ENCODE data around the gene UBQLN4. TPM values are rescaled to one million over a fixed set of nuclear protein-coding genes. Genes with fewer than 3 reads are reported as not detected.

Gene UBQLN4
- total and polyA plus RNA-seq, 2 donors (not counting 3 experiments of a cell fraction or from before 2014, with no cell fraction given), result 50.5 to 50.8 TPM

- dilution Hi-C loops (cut with MboI; ENCODE audit: extremely low pct_ligation_motif_present, low sequenced_read_pairs), result no loop called here
- DNase-seq (ENCODE audit: low read depth, low spot score) (no peak), FAIRE-seq (no peak)
- Histone ChIP-seq H3K4me1 (ENCODE audit: control insufficient read depth, extremely low read depth, insufficient read depth, low read length) (peaks cover 17% of the 10 kb centered on the region), H3K9me1 (replicated peaks; ENCODE audit: control insufficient read depth, extremely low read depth, insufficient read depth, low read length) (no peaks in the 10 kb centered on the region), H4K20me1 (replicated peaks; ENCODE audit: control insufficient read depth, extremely low read depth, insufficient read depth, low read length) (no peaks in the 10 kb centered on the region), H3K27me3 (ENCODE audit: control insufficient read depth in 2 of 2, insufficient read depth in 2 of 2, low read length in 2 of 2) (no peaks in the 10 kb centered on the region), H3K79me2 (ENCODE audit: control insufficient read depth, insufficient read depth, low read length) (peaks cover 46% of the 10 kb centered on the region), H3K4me3 (replicated peaks in 1 of 3; ENCODE audit: insufficient read depth in 1 of 3, low read depth in 1 of 3, low read length in 3 of 3) (no peak overlapping the region), H3K36me3 (ENCODE audit: control insufficient read depth in 2 of 2, extremely low read depth in 1 of 2, insufficient read depth in 2 of 2, low read length in 2 of 2) (peaks cover 8 to 33% of the 10 kb centered on the region in 2 experiments), H3K27ac (ENCODE audit: insufficient read depth, low read depth, low read length) (no peak overlapping the region), H3K4me2 (ENCODE audit: insufficient read depth, low read length) (no peak overlapping the region), H3K9me3 (replicated peaks; ENCODE audit: control insufficient read depth, insufficient read depth, low read length) (no peaks in the 10 kb centered on the region), H2AFZ (ENCODE audit: low read depth, low read length) (no peak overlapping the region), H3K9ac (replicated peaks; ENCODE audit: extremely low read depth, insufficient read depth, low read length) (no peak overlapping the region)
- TF ChIP-seq, protein P1, sequence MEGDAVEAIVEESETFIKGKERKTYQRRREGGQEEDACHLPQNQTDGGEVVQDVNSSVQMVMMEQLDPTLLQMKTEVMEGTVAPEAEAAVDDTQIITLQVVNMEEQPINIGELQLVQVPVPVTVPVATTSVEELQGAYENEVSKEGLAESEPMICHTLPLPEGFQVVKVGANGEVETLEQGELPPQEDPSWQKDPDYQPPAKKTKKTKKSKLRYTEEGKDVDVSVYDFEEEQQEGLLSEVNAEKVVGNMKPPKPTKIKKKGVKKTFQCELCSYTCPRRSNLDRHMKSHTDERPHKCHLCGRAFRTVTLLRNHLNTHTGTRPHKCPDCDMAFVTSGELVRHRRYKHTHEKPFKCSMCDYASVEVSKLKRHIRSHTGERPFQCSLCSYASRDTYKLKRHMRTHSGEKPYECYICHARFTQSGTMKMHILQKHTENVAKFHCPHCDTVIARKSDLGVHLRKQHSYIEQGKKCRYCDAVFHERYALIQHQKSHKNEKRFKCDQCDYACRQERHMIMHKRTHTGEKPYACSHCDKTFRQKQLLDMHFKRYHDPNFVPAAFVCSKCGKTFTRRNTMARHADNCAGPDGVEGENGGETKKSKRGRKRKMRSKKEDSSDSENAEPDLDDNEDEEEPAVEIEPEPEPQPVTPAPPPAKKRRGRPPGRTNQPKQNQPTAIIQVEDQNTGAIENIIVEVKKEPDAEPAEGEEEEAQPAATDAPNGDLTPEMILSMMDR (IDR thresholded peaks at IDR 0.05; ENCODE audit: extremely low read depth in 1 of 2, insufficient read depth in 1 of 2, low read depth in 1 of 2, low read length in 2 of 2), result no peak
- TF ChIP-seq POLR2AphosphoS5 (IDR thresholded peaks at IDR 0.05; ENCODE audit: insufficient read depth, low read depth, low read length) (no peak), FOS (IDR thresholded peaks at IDR 0.05; ENCODE audit: borderline replicate concordance, insufficient read depth, low read length) (no peak), POLR2A (IDR thresholded peaks at IDR 0.05; ENCODE audit: low read depth, low read length) (no peak), EZH2 (IDR thresholded peaks at IDR 0.05; ENCODE audit: borderline replicate concordance, low read depth, low read length, severe bottlenecking) (no peak), JUN (IDR thresholded peaks at IDR 0.05; ENCODE audit: borderline replicate concordance, insufficient read depth, insufficient read length, low read depth) (no peak), MAX (IDR thresholded peaks at IDR 0.05; ENCODE audit: insufficient read depth, insufficient read length) (no peak), GATA2 (IDR thresholded peaks at IDR 0.05; ENCODE audit: insufficient read depth, insufficient read length, low read depth, low read length) (no peak), MYC (IDR thresholded peaks at IDR 0.05; ENCODE audit: low read depth, low read length) (no peak)
- POLR2A ChIA-PET, result no interaction called here
- CTCF ChIA-PET, result interaction anchor here (1.0 to 2.5 kb wide), 2 partner anchors 12 to 18 kb away, joined by 3 to 9 read pairs; no protein-coding TSS in a partner anchor
- no TSS peak for BruUV-seq (replicated peaks)
- intact Hi-C loops (cut with micrococcal nuclease), result no loop called here
Observed at GRCh38 chr1:156078728-156079127, 25.1 kb upstream of the UBQLN4 start.

Data from endothelial cell of umbilical vein (primary cell).